Keratinocyte (primary cell): ENCODE data around the gene OR10A2.

Experiments used
- EZH2 ChIP-seq: IDR thresholded peaks from one replicate; pipeline ENCODE4 v1.6.1; 2012; ENCODE audit warnings: inconsistent platforms, mild to moderate bottlenecking, low read length, moderate library complexity
- TF ChIP-seq, protein P1 (sequence below), 3 experiments: IDR thresholded peaks in 1 of 3; conservative IDR thresholded peaks in 1 of 3; optimal IDR thresholded peaks in 1 of 3; 2 replicates in 2 of 3; 3 replicates in 1 of 3; pipeline versions ENCODE3 to v1.5.1; 2011; ENCODE audit warnings: low read length in 3 of 3, mild to moderate bottlenecking in 3 of 3, moderate library complexity in 2 of 3, control low read depth in 1 of 3, inconsistent platforms in 1 of 3; ENCODE audit not compliant: insufficient read depth in 2 of 3; ENCODE audit errors: extremely low read depth in 1 of 3

DNA sequence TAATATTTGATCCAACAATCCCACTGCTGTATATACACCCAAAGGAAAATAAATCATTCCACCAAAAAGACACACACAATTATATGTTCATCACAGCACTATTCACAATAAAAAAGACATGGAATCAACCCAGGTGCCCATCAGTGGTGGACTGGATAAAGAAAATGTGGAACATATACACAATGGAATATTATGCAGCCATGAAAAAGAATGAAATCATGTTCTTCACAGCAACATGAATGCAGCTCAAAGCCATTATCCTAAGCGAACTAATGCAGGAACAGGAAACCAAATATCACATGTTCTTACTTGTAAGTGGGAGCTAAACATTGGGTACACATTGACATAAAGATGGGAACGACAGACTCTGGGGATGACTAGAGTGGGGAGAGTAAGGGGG, 56.8 kb downstream of the OR10A2 start:
- TF ChIP-seq EZH2 = no peak
- TF ChIP-seq, protein P1, sequence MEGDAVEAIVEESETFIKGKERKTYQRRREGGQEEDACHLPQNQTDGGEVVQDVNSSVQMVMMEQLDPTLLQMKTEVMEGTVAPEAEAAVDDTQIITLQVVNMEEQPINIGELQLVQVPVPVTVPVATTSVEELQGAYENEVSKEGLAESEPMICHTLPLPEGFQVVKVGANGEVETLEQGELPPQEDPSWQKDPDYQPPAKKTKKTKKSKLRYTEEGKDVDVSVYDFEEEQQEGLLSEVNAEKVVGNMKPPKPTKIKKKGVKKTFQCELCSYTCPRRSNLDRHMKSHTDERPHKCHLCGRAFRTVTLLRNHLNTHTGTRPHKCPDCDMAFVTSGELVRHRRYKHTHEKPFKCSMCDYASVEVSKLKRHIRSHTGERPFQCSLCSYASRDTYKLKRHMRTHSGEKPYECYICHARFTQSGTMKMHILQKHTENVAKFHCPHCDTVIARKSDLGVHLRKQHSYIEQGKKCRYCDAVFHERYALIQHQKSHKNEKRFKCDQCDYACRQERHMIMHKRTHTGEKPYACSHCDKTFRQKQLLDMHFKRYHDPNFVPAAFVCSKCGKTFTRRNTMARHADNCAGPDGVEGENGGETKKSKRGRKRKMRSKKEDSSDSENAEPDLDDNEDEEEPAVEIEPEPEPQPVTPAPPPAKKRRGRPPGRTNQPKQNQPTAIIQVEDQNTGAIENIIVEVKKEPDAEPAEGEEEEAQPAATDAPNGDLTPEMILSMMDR (optimal IDR thresholded peaks at IDR 0.05 in 1 of 3, IDR thresholded peaks at IDR 0.05 in 1 of 3, conservative IDR thresholded peaks at IDR 0.05 in 1 of 3; ENCODE audit: extremely low read depth in 1 of 3, insufficient read depth in 2 of 3, low read length in 3 of 3) = no peak
